Neural cell (in vitro differentiated cells): ENCODE data around the gene S1PR2. TPM values are rescaled to one million over a fixed set of nuclear protein-coding genes. Genes with fewer than 3 reads are reported as not detected.

Source experiments
- H2AFZ ChIP-seq: fragments of 200-600, 300-800 bp; sonication (generic), shearing (Covaris generic); 2 replicates; pipeline ENCODE4 v1.6.0; 2014; ENCODE audit warnings: low read depth, mild to moderate bottlenecking, antibody characterized with exemption, low read length, moderate library complexity
- H3F3A ChIP-seq: fragments of 200-600 bp; shearing (Covaris generic); 2 replicates; pipeline ENCODE4 v1.6.1; 2016; ENCODE audit warnings: mild to moderate bottlenecking, moderate library complexity, mixed read lengths, antibody characterized with exemption, low read length; ENCODE audit not compliant: insufficient read depth, poor library complexity, severe bottlenecking
- H3K27ac ChIP-seq: fragments of 200-600, 300-800 bp; sonication (generic), shearing (Covaris generic); 2 replicates; pipeline ENCODE4 v1.5.1; 2014; ENCODE audit warnings: mild to moderate bottlenecking, low read length, moderate library complexity
- H3K27me3 ChIP-seq: fragments of 300-800, 200-600 bp; sonication (generic), shearing (Covaris generic); 2 replicates; pipeline ENCODE4 v1.6.0; 2014; ENCODE audit warnings: mild to moderate bottlenecking, low read depth, low read length, moderate library complexity; ENCODE audit not compliant: insufficient read depth
- H3K36me3 ChIP-seq: fragments of 300-800, 200-600 bp; sonication (generic), shearing (Covaris generic); 2 replicates; pipeline ENCODE4 v1.5.1; 2014; ENCODE audit warnings: mild to moderate bottlenecking, antibody characterized with exemption, low read length, moderate library complexity; ENCODE audit not compliant: insufficient read depth
- H3K4me2 ChIP-seq: fragments of 300-800, 200-600 bp; sonication (generic), shearing (Covaris generic); 2 replicates; pipeline ENCODE4 v1.6.0; 2014; ENCODE audit warnings: mild to moderate bottlenecking, low read length
- H3K4me3 ChIP-seq: fragments of 300-800, 200-600 bp; sonication (generic), shearing (Covaris generic); 2 replicates; pipeline ENCODE4 v1.5.1; 2014; ENCODE audit warnings: mild to moderate bottlenecking, low read length, moderate library complexity
- H3K79me2 ChIP-seq: fragments of 200-600 bp; shearing (Covaris generic); replicated peaks from 2 replicates; pipeline ENCODE4 v1.6.0; 2014; ENCODE audit warnings: mild to moderate bottlenecking, low read length, moderate library complexity; ENCODE audit not compliant: insufficient read depth
- H3K9ac ChIP-seq: fragments of 300-800, 200-600 bp; sonication (generic), shearing (Covaris generic); 2 replicates; pipeline ENCODE4 v1.6.1; 2016; ENCODE audit warnings: mild to moderate bottlenecking, low read length, mixed read lengths
- H3K9me2 ChIP-seq: fragments of 200-600 bp; shearing (Covaris generic); 2 replicates; pipeline ENCODE4 v1.6.1; 2016; ENCODE audit warnings: mild to moderate bottlenecking, low read length, mixed read lengths; ENCODE audit not compliant: insufficient read depth
- H3K9me3 ChIP-seq: fragments of 200-600, 300-800 bp; sonication (generic), shearing (Covaris generic); 2 replicates; pipeline ENCODE4 v1.6.1; 2016; ENCODE audit warnings: mild to moderate bottlenecking, mixed run types, low read length, moderate library complexity, mixed read lengths
- H4K20me1 ChIP-seq: fragments of 200-600 bp; shearing (Covaris generic); 2 replicates; pipeline ENCODE4 v1.6.1; 2016; ENCODE audit warnings: mild to moderate bottlenecking, mixed run types; ENCODE audit not compliant: insufficient read depth
- CTCF ChIP-seq: fragments of 450-650 bp; IDR thresholded peaks from 2 replicates; pipeline ENCODE4 v1.5.1; 2014; ENCODE audit warnings: antibody characterized with exemption, mild to moderate bottlenecking, moderate library complexity; ENCODE audit not compliant: poor library complexity, severe bottlenecking
- EP300 ChIP-seq: fragments of 450-650 bp; conservative IDR thresholded peaks from 2 replicates; pipeline ENCODE4 v1.6.1; 2014; ENCODE audit warnings: antibody characterized with exemption, mild to moderate bottlenecking, moderate library complexity; ENCODE audit not compliant: poor library complexity, severe bottlenecking
- EZH2 ChIP-seq: fragments of 200-600, 300-800 bp; shearing (Covaris generic), sonication (generic); IDR thresholded peaks from 2 replicates; pipeline ENCODE4 v1.6.1; 2014; ENCODE audit warnings: antibody characterized with exemption, low read length, borderline replicate concordance, mild to moderate bottlenecking; ENCODE audit not compliant: insufficient read depth, poor library complexity, severe bottlenecking
- MXI1 ChIP-seq: fragments of 450-650 bp; conservative IDR thresholded peaks from 2 replicates; pipeline ENCODE4 v1.6.1; 2014; ENCODE audit warnings: antibody characterized with exemption, mild to moderate bottlenecking; ENCODE audit not compliant: poor library complexity, severe bottlenecking
- POLR2AphosphoS5 ChIP-seq: IDR thresholded peaks from 2 replicates; pipeline ENCODE4 v1.6.1; 2012
- RAD21 ChIP-seq: fragments of 450-650 bp; conservative IDR thresholded peaks from 2 replicates; pipeline ENCODE4 v1.6.1; 2014; ENCODE audit warnings: antibody characterized with exemption, mild to moderate bottlenecking, moderate library complexity
- REST ChIP-seq: IDR thresholded peaks from 2 replicates; pipeline ENCODE4 v1.6.1; 2012; ENCODE audit warnings: borderline replicate concordance
- SMC3 ChIP-seq: fragments of 450-650 bp; conservative IDR thresholded peaks from 2 replicates; pipeline ENCODE4 v1.6.1; 2014; ENCODE audit warnings: antibody characterized with exemption, mild to moderate bottlenecking, moderate library complexity; ENCODE audit not compliant: poor library complexity
- TAF1 ChIP-seq: IDR thresholded peaks from 2 replicates; pipeline ENCODE4 v1.6.1; 2012; ENCODE audit warnings: low read depth
- polyA plus RNA-seq: library from polyadenylated mRNA; depleted of rRNA; stranded (reverse); fragments of >200 nt; gene quantifications from 2 replicates; pipeline ENCODE4 v1.2.3, GENCODE V29; 2014

Gene S1PR2
- polyA plus RNA-seq, 1 donor from 2014 or later = 7.5 TPM

GRCh38 chr19:10246511-10246910 is 15.4 kb upstream of the S1PR2 start:
- no peak overlapping the region for H3K27ac ChIP-seq
- H3F3A ChIP-seq = no peaks in the 10 kb centered on the region
- H2AFZ ChIP-seq = no peak overlapping the region
- no peaks in the 10 kb centered on the region for H3K9me2 ChIP-seq
- H3K27me3 ChIP-seq = no peaks in the 10 kb centered on the region
- H3K9me3 ChIP-seq = no peaks in the 10 kb centered on the region
- no peak overlapping the region for H3K4me2 ChIP-seq
- H4K20me1 ChIP-seq = no peaks in the 10 kb centered on the region
- no peak overlapping the region for H3K4me3 ChIP-seq
- no peak for TF ChIP-seq TAF1
- TF ChIP-seq EP300 = no peak
- no peak for TF ChIP-seq EZH2
- TF ChIP-seq SMC3 = no peak
- no peak for TF ChIP-seq CTCF
- TF ChIP-seq MXI1 = no peak
- no peak for TF ChIP-seq RAD21
- no peak for TF ChIP-seq REST
- TF ChIP-seq POLR2AphosphoS5 = no peak
- no peaks in the 10 kb centered on the region for H3K36me3 ChIP-seq
- H3K9ac ChIP-seq = no peak overlapping the region
- H3K79me2 ChIP-seq = no peaks in the 10 kb centered on the region

- H3K79me2 ChIP-seq = no peaks in the 10 kb centered on the region
These were observed 14.2 kb upstream of the S1PR2 start for GRCh38 chr19:10245189-10245939.

More at GRCh38 chr19:10245189-10245939, 14.2 kb upstream of the S1PR2 start:
- TF ChIP-seq EP300 (no peak), TAF1 (no peak), EZH2 (no peak), RAD21 (no peak), CTCF (no peak)
- H3K9me3 ChIP-seq = no peaks in the 10 kb centered on the region
- no peaks in the 10 kb centered on the region for H4K20me1 ChIP-seq
- H3K27me3 ChIP-seq = no peaks in the 10 kb centered on the region
- no peaks in the 10 kb centered on the region for H3K9me2 ChIP-seq
- no peak overlapping the region for H3K9ac ChIP-seq
- no peak overlapping the region for H3K27ac ChIP-seq
- H3K36me3 ChIP-seq = no peaks in the 10 kb centered on the region
- no peak overlapping the region for H3K4me3 ChIP-seq
- H2AFZ ChIP-seq = no peak overlapping the region
- no peaks in the 10 kb centered on the region for H3F3A ChIP-seq
- no peak overlapping the region for H3K4me2 ChIP-seq
